KBM-7 (cell line): ENCODE data around the gene MYBL2.

Experiments used
- DNase-seq: peaks from one replicate; pipeline ENCODE4 v3.0.0-alpha.2; 2015
- in situ Hi-C: fragments of 300-500 bp; cut with MboI; formaldehyde crosslinking; loops from 2 replicates; pipeline ENCODE4 v1.14.3; 2020; ENCODE audit warnings: low sequenced_read_pairs, low pct_unique_long_range_greater_than_20kb, mixed read lengths

MYBL2 gene

DNA sequence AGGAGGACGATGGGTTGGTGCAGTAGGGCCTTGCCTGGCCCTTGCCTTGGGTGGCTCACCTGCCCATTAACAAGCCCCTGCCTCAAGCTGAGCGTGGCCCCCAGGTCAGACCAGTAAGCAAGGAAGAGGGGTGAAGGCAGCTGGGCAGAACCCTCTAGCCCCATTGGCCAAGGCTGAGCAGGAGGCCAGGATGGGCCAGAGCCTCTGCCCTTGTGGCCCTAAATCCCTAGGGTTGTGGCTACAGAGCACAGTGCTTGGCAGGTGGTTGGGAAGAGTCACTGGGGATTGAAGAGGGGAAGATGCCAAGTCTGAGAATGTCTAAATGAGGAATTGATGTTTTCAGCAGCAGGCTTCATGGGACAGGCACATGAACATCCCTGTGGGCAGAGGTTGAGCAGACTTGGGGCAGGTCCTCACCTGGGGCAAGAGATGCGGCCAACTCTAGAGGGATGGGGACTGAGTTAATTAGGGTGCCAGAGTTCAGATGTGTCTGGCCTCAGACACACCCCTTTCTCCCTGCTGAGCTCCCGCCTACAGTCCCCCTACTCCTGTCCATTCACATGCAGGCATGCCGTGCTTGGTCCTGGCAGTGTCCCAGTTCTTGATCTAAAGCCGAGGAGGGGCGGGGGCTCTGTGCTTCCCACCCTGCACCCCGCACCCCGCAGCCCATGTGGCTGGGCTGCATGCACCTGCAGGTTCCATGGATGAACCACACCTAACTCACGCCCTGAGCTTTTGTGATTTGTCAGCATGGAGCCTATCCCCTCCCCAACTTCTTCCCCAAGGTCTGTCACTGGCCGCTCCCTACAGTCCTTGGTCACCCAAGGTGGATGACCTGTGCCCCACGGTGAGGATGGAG lies 50.1 kb downstream of the MYBL2 start:
- DNase-seq: no peak
- in situ Hi-C loops: no loop called here

DNA sequence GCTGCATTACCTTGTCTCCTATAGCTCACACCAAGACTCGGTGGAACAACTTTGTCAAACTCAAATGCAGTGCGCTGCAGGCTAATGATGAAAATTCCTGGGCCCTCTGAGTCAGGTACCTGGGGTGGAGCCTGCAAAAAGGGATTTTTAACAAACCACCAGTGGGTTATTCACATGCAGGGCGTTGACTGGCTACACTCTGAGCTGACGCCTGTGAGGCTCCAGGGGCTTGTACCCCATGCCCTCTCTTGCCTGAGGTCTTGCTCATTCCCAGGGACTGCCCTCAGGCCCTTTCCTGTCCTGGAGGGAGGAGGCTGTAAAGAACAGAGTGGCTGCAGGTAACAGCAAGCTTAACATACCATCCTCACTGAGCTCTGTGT lies 50.7 kb downstream of the MYBL2 start:
- no peak for DNase-seq
- in situ Hi-C loops: no loop called here

DNA sequence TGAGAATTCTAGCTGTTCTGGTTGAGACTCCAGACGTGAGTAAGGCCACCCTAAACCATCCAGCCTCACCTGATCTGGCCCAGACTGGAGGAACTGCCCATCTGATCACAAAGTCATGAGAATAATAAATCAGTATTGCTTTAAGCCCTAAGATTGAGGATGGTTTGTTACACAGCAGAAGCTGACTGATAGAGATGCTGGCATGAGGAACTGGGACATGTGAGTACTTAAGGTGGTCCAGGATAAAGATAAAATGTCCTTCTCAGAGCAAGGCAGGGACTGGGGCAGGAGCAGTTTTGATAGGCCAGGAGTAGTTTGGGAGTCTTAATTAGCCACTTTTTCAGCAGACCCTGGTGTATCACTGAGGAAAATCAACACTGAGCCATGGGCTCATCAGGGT lies 53.1 kb downstream of the MYBL2 start:
- DNase-seq: no peak
- in situ Hi-C loops: no loop called here

DNA sequence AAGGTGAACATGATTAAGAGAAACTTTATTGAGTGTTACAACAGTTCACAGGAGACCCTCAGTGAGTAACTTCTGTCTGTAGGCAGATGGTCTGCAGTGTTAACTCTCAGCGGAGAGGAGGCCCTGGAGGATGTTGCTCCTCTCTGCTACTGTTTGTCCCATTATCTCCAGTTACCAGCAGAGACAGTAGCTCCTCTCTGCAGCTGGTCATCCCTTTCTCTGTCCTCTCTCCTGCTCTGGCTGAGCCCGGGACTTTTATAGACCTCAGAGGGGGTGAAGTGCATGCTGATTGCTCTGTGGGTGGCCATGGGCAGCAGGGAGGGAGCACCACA lies 54.1 kb downstream of the MYBL2 start:
- in situ Hi-C loops: no loop called here
- DNase-seq: no peak

DNA sequence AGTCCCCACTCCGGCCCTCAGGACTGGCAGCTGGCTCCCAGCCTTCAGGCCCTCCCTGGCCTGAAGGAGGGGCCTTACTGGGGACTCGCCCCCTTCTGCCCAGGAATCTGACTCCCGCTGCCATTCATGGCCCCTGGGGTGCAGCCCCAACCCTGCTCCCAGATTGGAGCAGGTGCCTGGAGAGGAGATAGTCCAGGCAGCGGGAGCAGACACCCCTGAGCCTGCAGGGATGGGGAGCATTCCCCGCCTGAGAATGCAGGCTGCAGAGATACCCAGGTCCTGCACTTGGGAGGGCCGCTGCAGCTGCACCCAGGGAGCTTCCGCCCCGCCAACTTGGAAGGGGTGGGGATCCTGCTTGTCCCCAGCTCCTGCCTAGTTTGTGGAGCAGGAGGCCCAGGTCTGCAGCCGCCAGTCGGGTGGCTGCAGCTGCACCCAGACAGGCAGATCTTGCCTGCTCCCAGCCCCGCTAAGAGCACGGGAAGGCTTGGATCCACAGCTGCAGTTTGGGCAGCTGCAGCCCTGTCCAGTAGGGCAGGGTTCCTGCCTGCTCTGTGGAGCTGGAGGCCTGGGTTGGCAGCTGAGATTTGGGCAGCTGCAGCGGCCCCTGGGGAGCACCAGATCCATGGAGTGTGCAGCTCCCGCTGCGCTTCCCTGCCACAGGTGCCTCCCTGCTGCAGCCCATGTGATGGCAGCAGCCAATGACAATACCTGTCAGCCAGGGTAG lies 54.7 kb downstream of the MYBL2 start:
- no peak for DNase-seq
- in situ Hi-C loops: no loop called here

DNA sequence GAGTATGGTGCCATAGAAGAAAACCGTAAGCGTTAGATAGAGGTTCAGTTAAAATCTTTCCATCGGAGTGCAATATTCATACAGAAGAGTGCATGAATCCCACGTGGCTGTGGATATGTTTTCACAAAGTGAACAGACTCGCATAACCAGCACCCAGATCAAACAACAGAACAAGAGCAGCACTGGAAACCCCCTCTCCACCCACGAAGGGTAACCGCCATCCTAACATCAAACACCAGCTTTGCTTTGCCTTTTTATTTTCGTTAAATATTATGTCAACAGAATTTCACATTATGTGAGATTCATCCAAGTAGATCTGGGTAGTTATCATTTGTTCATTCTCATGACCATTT lies 55.2 kb downstream of the MYBL2 start:
- in situ Hi-C loops: no loop called here
- no peak for DNase-seq

DNA sequence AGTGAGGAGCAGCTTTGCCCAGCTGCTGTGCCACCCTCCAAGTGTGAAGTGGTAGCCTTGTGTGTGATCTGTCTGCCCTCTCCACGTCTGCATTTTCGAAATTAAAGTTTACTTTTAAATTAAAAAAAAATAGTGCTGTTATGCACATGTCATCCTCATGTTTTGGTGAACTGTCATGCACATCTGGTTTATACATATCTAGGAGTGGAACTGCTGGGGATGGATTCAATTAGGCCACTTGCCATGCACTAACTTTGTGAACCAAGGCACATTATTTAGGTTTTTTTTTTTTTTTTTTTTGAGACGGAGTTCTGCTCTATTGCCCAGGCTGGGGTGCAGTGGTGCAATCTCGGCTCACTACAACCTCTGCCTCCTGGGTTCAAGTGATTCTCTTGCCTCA lies 56.3 kb downstream of the MYBL2 start:
- no peak for DNase-seq
- in situ Hi-C loops: no loop called here

DNA sequence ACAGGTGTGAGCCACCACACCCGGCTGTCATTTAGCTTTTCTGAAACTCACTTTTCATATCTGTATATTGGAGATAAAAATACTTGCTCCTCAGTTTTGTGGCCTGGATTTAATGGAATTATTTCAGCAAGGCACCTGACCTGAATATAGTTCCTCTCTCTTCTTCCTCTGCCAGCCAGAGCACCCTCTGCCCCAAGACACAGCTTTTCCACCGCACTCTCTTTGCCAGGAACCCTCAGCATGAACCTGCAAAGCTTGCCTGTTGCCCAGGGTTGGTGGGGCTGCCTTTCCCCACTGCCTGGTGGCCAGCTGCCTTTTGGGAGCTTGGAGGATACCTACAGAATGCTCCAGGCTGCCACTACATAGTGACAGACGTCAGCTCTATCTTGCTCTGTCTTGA lies 56.8 kb downstream of the MYBL2 start:
- no peak for DNase-seq
- in situ Hi-C loops: no loop called here

DNA sequence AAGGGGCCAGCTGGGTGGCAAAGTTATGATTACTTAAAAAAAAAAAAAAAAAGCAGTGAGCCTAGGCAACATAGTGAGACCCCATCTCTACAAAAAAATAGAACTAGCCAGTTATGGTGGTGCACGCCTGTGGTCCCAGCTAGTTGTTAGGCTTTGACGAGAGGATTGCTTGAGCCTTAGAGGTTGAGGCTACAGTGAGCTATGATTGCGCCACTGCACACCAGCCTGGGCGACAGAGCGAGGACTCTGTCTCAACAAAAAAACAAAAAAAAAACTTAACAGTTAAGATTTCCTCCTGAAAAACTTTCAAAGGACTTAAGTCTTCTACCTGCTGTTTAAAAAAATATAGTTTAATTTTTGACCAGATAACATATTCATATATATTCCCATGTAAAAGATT lies 57.5 kb downstream of the MYBL2 start:
- DNase-seq: no peak
- in situ Hi-C loops: no loop called here

DNA sequence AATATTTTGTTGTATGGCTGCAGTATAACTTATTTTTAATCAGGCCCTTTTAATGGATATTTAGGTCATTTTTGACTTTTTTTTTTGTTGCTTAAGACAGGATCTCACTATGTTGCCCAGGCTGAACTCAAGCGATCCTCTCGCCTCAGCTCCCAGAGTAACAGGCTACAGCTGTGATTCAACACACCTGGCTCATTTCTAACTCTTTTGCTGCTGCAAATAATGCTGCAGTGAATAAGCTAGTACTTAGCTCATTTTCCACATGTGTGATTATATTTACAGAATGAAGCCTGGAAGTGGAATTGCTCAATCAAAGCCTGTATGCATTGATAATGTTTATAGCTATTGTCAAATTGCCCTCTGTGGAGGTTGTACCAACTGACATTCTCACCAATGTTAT lies 58.8 kb downstream of the MYBL2 start:
- no peak for DNase-seq
- in situ Hi-C loops: no loop called here

DNA sequence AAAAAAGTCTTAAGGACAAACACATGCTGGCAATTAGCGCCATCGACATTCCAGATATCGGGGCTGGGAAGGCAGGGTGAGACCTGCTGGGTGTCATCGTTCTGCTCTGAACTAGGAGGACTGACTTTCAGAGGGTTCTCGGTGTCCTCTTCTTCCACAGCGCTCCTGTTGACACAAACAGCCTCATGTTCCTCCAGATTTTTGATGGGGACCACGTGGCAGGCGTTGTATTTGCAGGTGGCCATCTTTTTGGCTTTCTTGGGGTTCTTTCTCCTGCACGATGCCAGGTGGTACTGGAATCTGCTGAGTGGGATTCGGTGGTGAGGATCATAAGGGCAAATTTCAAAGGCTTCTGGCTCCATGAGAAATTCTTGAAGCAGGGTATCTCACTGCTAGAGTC lies 59.4 kb downstream of the MYBL2 start:
- no peak for DNase-seq
- in situ Hi-C loops: no loop called here

DNA sequence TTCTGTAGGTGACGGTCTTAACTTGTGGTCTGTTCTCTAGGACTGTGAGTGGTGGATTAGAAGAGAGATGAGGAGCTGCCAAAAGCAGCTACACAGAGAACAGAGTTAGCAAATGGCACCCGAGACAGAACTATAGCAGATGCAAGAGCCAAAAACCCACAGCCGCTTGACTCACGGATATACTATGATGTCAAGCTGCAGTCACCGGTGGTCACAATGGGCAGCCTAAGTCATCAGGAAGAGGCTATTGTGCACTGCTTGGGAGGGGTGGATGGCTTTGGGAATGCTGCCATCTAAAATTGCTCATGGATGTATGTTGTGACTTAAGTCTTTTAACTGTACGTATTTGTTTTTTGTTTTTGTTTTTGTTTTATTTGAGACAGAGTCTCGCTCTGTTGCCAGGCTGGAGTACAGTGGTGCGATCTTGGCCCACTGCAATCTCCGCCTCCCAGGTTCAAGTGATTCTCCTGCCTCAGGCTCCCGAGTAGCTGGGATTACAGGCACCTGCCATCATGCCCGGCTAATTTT lies 60.0 kb downstream of the MYBL2 start, which contains the start of gene GTSF1L:
Gene GTSF1L, minus strand, starts transcription at position 192 of the 528 bp plus-strand sequence. CDS start 308 bp downstream, outside the sequence.
- no peak for DNase-seq
- in situ Hi-C loops: no loop called here

DNA sequence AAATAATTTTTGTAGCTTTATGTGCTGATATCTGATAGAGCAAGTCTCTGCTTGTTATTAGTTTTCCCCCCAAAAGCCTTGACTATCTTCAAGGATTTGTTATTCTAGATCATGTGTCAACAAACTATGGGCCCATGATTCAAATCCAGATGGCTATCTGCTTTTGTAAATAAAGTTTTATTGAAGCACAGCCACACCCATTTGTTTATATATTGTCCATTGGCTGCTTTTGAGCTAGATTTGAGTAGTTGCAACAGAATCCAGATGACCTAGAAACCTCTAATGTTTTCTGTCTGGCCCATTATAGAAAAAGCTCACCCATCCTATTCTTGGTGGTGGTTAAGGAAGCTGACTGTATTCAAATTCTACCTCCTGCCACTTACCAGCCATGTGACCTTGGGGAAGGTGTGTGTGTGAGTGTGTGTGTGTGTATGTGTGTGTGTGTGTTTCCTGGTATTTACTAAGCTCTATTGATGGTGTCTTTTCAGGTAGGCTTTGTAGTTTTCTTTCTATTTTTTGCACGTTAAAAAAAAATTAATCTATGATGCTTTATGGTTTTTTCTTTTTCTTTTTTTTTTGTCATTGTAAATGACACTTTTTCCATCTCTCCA lies 61.2 kb downstream of the MYBL2 start:
- DNase-seq: no peak

DNA sequence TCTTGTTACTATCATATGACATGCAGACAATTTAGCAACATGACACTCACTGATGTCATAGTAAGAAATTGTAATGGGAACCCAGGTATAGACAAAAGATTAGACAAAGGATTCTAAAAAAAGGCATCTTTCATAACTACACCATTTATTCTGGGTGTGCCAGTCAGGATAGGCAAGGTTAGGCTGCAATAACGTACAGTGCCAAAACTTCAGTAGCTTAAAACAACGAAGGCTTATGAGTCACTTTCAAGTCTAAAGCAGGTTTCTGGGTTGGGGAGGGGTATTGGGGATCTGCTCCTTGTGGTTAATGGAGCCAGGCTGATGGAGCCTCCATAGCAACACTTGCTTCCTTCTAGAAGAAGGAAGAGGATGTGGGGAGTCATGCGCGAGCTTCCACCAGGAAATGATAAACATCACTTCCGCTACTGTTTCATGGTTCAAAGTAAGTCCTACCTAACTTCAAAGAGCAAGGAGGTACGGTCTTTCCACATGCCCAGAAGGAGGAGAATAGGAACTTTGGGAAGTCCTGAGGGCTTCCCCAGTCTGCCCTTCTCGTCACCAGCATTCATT lies 61.9 kb downstream of the MYBL2 start:
- in situ Hi-C loops: no loop called here
- DNase-seq: no peak

More for the DNA sequence above, 61.2 kb downstream of the MYBL2 start:
- in situ Hi-C loops: no loop called here

DNA sequence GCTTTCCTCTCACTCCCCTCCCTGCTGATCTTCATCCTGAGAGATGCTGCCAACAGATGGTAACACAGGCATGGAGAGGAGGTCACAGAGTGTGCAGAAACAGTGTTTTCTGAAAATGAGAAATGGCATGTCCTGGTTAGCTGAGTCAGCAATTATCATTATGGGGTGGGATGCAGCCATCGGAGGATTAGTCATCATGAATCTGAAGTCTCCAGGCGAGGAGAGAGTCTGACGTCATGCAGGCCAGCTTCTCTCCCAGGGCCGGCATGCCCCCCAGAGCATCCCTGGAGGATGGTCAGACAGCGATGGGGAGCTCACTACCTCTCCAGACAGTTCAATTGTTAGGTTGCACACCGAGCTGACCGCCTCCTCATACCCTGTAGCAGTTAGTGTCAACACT lies 64.6 kb downstream of the MYBL2 start:
- in situ Hi-C loops: no loop called here
- DNase-seq: no peak

DNA sequence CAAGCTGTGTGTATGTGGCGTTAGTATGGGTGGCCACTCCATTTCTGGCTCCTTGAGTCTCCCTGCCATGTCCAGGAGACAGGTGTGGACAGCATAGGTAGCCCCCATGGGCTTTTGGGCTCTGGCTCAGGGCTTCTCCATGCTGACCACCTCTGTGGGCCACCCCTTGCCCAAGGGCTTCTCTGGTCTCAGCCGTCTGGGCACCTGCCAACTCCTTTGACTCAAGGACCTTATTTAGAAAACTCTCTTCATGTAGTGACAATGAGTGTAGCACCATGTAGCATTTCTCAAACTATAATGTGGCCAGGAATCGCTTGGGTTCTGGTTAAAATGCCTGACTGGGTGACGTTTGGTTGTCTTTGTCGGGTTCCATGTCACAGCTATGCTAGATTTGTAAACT lies 65.0 kb downstream of the MYBL2 start:
- no peak for DNase-seq
- in situ Hi-C loops: no loop called here

DNA sequence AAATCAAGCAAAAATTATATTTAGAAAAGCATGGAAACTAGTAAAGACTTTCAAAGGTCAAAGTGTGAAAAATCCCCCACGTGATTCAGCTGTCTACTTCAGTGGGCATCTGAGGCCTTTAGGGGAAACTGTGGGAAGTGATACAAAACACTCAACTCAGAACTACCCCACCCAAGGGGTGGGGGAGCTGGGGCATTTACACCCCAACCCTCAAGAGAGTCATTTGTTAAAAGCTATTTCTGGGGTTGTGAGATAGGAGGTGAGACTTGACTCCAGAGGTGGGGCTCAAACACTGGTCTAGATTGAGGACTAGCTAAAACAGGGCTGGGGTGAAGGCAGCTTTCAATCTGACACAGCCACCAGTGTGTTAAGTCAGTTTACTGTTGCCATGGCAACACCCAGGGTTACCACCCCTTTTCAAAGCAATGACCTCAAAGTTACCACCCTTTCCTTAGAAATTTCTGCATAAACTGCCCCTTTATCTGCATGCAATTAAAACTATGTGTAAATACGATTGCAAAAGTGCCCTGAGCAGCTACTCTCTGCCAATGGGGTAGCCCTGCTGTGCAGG lies 69.8 kb downstream of the MYBL2 start:
- no peak for DNase-seq
- in situ Hi-C loops: no loop called here

DNA sequence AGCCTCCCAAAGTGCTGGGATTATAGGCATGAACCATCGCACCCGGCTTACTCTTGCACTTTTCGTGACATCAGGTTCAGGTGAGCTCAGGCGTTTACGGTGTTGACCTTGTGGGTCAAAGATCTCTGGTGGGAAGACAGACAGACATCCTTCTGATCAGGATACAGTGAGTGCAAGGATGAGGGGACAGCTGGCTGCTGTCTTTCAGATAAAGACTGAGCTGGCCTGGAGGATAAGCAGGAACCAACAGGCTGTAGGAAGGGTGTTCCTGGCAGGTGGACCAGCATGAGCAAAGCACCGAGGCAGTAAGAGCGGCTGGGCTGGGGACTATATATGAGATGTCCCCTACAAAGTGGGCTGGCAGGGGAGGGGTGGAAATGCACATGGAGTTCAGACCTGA lies 71.0 kb downstream of the MYBL2 start:
- in situ Hi-C loops: no loop called here
- DNase-seq: no peak

DNA sequence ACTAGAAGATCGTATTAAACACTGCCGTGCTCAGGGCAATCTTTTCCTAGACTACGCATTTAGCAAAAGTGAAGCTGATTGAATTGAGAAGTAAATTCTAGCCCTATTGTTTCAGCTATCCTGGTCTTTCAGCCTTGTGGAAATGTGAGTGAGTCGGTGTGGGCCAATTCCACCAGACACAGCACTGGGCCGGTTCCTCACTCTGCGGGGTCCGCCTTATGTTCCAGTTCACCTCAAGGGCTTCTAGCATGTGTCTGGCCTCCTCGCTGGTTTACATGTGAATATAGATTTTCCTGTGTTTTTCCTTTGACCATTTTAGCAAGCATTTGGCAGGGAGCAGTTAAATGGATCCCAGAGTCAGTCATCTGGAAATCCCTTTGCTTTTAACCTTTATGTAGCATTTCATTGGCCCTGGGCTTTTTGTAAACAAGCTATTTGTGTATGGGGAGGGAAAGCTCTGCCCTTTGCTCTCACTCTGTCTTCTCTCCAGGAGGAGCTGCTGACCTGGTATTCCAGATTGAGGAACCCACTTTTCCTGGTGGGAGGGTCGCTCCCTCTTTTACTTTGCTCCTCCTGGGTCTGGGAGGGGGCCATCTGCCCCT lies 72.3 kb downstream of the MYBL2 start:
- no peak for DNase-seq
- in situ Hi-C loops: no loop called here
